GM13976 (cell line): ENCODE measurements around the gene RCC1.
"Not testable (repeated sequence)": the region's sequence is repeated elsewhere in the genome, so short reads cannot be mapped to it uniquely, and the experiment has no call there.

Source experiments
- DNase-seq: peaks from one replicate; pipeline ENCODE4 v3.0.0; 2012; ENCODE audit warnings: low spot score
- CTCF ChIP-seq: IDR thresholded peaks from 2 replicates; pipeline ENCODE4 v1.5.1; 2012; ENCODE audit warnings: borderline replicate concordance, mild to moderate bottlenecking; ENCODE audit not compliant: insufficient read depth; ENCODE audit errors: extremely low read depth, missing control alignments, control extremely low read depth
- in situ Hi-C: fragments of 300-500 bp; cut with MboI; formaldehyde crosslinking; loops from one replicate; pipeline ENCODE4 v1.12.0; 2022; ENCODE audit warnings: low sequenced_read_pairs, mixed read lengths, inconsistent platforms; ENCODE audit not compliant: unreplicated experiment

RCC1 gene

GRCh38 chr1:28564310-28564709, 58.5 kb downstream of the RCC1 start:
- in situ Hi-C loops = no loop called here
- no peak for TF ChIP-seq CTCF
- DNase-seq = no peak

GRCh38 chr1:28565040-28565439, 59.2 kb downstream of the RCC1 start:
- TF ChIP-seq CTCF = no peak
- in situ Hi-C loops = no loop called here
- DNase-seq = no peak

GRCh38 chr1:28565726-28566125, 59.9 kb downstream of the RCC1 start:
- DNase-seq = no peak
- in situ Hi-C loops = no loop called here
- TF ChIP-seq CTCF = no peak

- in situ Hi-C loops = no loop called here
- TF ChIP-seq CTCF = no peak
- DNase-seq = no peak
Observed at GRCh38 chr1:28566931-28567330, 61.1 kb downstream of the RCC1 start.

GRCh38 chr1:28571911-28572310, 66.1 kb downstream of the RCC1 start:
- no peak for TF ChIP-seq CTCF
- no peak for DNase-seq
- in situ Hi-C loops = no loop called here

GRCh38 chr1:28572891-28573290, 67.0 kb downstream of the RCC1 start:
- DNase-seq, in situ Hi-C loops: not testable (repeated sequence)

GRCh38 chr1:28573564-28573963, 67.7 kb downstream of the RCC1 start:
- in situ Hi-C loops = no loop called here

More at GRCh38 chr1:28573564-28573963, 67.7 kb downstream of the RCC1 start:
- TF ChIP-seq CTCF = no peak
- no peak for DNase-seq
